Mesendoderm (in vitro differentiated cells): ENCODE measurements around the gene LIPT1.
"Not testable (repeated sequence)": the region's sequence is repeated elsewhere in the genome, so short reads cannot be mapped to it uniquely, and the experiment has no call there.

Source experiments
- DNase-seq: peaks from one replicate; pipeline ENCODE4 v3.0.0; 2013
- H2AK5ac ChIP-seq: 2 replicates; pipeline ENCODE4 v1.6.1; 2013; ENCODE audit warnings: low read length, inconsistent platforms
- H2BK120ac ChIP-seq: 2 replicates; pipeline ENCODE4 v1.6.1; 2013; ENCODE audit warnings: low read depth, mild to moderate bottlenecking, low read length, moderate library complexity, mixed read lengths
- H2BK15ac ChIP-seq: replicated peaks from 2 replicates; pipeline ENCODE4 v1.6.1; 2013; ENCODE audit warnings: low read depth, mild to moderate bottlenecking, moderate library complexity
- H2BK5ac ChIP-seq: 2 replicates; pipeline ENCODE4 v1.6.1; 2013; ENCODE audit warnings: low read length, inconsistent platforms
- H3K18ac ChIP-seq: 2 replicates; pipeline ENCODE4 v1.6.1; 2013; ENCODE audit warnings: mild to moderate bottlenecking, low read length, mixed read lengths
- H3K23ac ChIP-seq: one replicate; pipeline ENCODE4 v1.6.1; 2013; ENCODE audit warnings: low read length
- H3K27ac ChIP-seq: 2 replicates; pipeline ENCODE4 v1.5.1; 2013; ENCODE audit warnings: low read depth, mild to moderate bottlenecking, inconsistent platforms, low read length, moderate library complexity
- H3K27me3 ChIP-seq: 2 replicates; pipeline ENCODE4 v1.6.1; 2013; ENCODE audit warnings: low read length, control low read depth, mild to moderate bottlenecking, inconsistent platforms; ENCODE audit not compliant: insufficient read depth, poor library complexity
- H3K36me3 ChIP-seq: 2 replicates; pipeline ENCODE4 v1.6.1; 2013; ENCODE audit warnings: low read length, inconsistent platforms; ENCODE audit not compliant: control insufficient read depth, insufficient read depth
- H3K4ac ChIP-seq: one replicate; pipeline ENCODE4 v1.6.1; 2013; ENCODE audit warnings: low read depth, mild to moderate bottlenecking, low read length, moderate library complexity
- H3K4me1 ChIP-seq: 2 replicates; pipeline ENCODE4 v1.6.1; 2013; ENCODE audit warnings: low read depth, low read length, inconsistent platforms; ENCODE audit not compliant: control insufficient read depth
- H3K4me2 ChIP-seq: 2 replicates; pipeline ENCODE4 v1.6.1; 2013; ENCODE audit warnings: low read length
- H3K4me3 ChIP-seq: 2 replicates; pipeline ENCODE4 v1.5.1; 2013; ENCODE audit warnings: mild to moderate bottlenecking, low read length
- H3K56ac ChIP-seq: one replicate; pipeline ENCODE4 v1.6.1; 2013; ENCODE audit warnings: low read length
- H3K79me1 ChIP-seq: 2 replicates; pipeline ENCODE4 v1.6.1; 2013; ENCODE audit warnings: low read length, inconsistent platforms
- H3K79me2 ChIP-seq: 2 replicates; pipeline ENCODE4 v1.6.1; 2013; ENCODE audit warnings: mild to moderate bottlenecking, low read length; ENCODE audit not compliant: control insufficient read depth, insufficient read depth
- H3K9ac ChIP-seq: 2 replicates; pipeline ENCODE4 v1.6.1; 2013; ENCODE audit warnings: low read length, inconsistent platforms
- H4K5ac ChIP-seq: one replicate; pipeline ENCODE4 v1.6.1; 2013; ENCODE audit warnings: low read length
- H4K8ac ChIP-seq: one replicate; pipeline ENCODE4 v1.6.1; 2013; ENCODE audit warnings: low read depth, mild to moderate bottlenecking, control low read depth, low read length, moderate library complexity
- WGBS: extraction: QIAGEN DNeasy Blood & Tissue Kit; methylation state at CpG from one replicate; pipeline ENCODE4 v1.1.7; 2013; ENCODE audit warnings: low lambda C conversion rate, missing lambda C conversion rate; ENCODE audit not compliant: insufficient coverage; ENCODE audit errors: extremely low coverage; 5-methylcytosine and 5-hydroxymethylcytosine counted together

Gene LIPT1

DNA sequence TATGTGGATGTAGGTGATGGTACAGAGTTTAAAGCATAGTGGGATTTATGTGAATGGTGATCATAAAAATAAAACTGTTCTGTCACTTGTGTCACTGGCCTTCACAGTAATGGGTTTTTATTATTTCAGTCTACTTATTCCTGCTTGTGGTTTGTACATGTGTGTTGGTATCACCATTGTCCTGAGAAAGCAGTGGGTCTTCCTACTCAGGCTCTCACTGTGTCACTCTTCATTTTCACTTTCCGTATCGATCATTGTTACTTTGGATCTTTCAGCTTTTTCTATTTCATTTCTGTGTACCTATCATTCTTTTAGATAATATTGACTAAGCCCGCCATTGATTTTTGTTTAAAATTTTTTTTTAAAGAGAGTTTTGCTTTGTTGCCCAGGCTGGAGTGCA is 33.6 kb downstream of the LIPT1 start:
- Histone ChIP-seq H3K56ac (no peak overlapping the region), H3K4me1 (no peaks in the 10 kb centered on the region), H3K79me2 (peaks cover 15% of the 10 kb centered on the region), H4K8ac (no peak overlapping the region), H3K9ac (no peak overlapping the region), H3K18ac (no peak overlapping the region), H2AK5ac (no peak overlapping the region), H4K5ac (no peak overlapping the region), H3K27ac (no peak overlapping the region), H3K36me3 (peaks cover 3% of the 10 kb centered on the region), H3K4me3 (no peak overlapping the region), H3K23ac (no peak overlapping the region), H3K79me1 (peaks cover 8% of the 10 kb centered on the region), H3K4me2 (no peak overlapping the region), H2BK15ac (no peak overlapping the region), H2BK5ac (no peak overlapping the region), H2BK120ac (no peak overlapping the region), H3K27me3 (no peaks in the 10 kb centered on the region), H3K4ac (no peak overlapping the region)
- DNase-seq, result no peak
- no CpG with 5 or more reads among the region's 3 CpGs for WGBS

GRCh38 chr2:99190548-99190947 is 35.8 kb downstream of the LIPT1 start:
- H3K4me2 ChIP-seq, result no peak overlapping the region
- H4K5ac ChIP-seq, result no peak overlapping the region
- no peaks in the 10 kb centered on the region for H3K27me3 ChIP-seq
- H4K8ac ChIP-seq, result no peak overlapping the region
- no peak overlapping the region for H3K18ac ChIP-seq
- peaks cover 5% of the 10 kb centered on the region for H3K79me1 ChIP-seq
- H3K4me1 ChIP-seq, result no peaks in the 10 kb centered on the region
- no peak overlapping the region for H2AK5ac ChIP-seq
- WGBS, result no CpG with 5 or more reads among the region's 1 CpG
- DNase-seq, result peak; percentile 17
- H2BK120ac ChIP-seq, result no peak overlapping the region
- H3K9ac ChIP-seq, result no peak overlapping the region
- H3K4ac ChIP-seq, result no peak overlapping the region
- no peak overlapping the region for H2BK15ac ChIP-seq
- H2BK5ac ChIP-seq, result no peak overlapping the region
- peaks cover 4% of the 10 kb centered on the region for H3K79me2 ChIP-seq
- H3K27ac ChIP-seq, result no peak overlapping the region
- H3K56ac ChIP-seq, result no peak overlapping the region
- H3K23ac ChIP-seq, result no peak overlapping the region
- H3K36me3 ChIP-seq, result peaks cover 5% of the 10 kb centered on the region
- H3K4me3 ChIP-seq, result no peak overlapping the region

DNA sequence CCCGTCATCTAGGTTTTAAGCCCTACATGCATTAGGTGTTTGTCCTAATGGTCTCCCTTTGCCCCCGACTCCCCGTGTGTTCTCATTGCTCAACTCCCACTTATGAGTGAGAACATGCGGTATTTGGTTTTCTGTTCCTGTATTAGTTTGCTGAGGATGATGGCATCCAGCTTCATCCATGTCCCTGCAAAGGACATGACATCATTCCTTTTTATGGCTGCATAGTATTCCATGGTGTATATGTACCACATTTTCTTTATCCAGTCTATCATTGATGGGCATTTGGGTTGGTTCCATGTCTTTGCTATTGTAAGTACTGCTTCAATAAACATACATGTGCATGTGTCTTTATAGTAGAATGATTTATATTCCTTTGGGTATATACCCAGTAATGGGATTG is 37.6 kb downstream of the LIPT1 start:
- H3K4me1 ChIP-seq, H3K56ac ChIP-seq, H2BK15ac ChIP-seq, H3K4ac ChIP-seq, H3K23ac ChIP-seq, H3K9ac ChIP-seq, H2BK120ac ChIP-seq, H3K18ac ChIP-seq, H3K79me1 ChIP-seq, H3K36me3 ChIP-seq, H3K27me3 ChIP-seq, DNase-seq, H4K8ac ChIP-seq, H4K5ac ChIP-seq, H3K4me2 ChIP-seq, H2BK5ac ChIP-seq, H3K27ac ChIP-seq, H3K79me2 ChIP-seq, H2AK5ac ChIP-seq, H3K4me3 ChIP-seq: not testable (repeated sequence)
- no CpG with 5 or more reads among the region's 4 CpGs for WGBS

GRCh38 chr2:99198103-99198841 is 43.5 kb downstream of the LIPT1 start:
- H3K4me2 ChIP-seq, result no peak overlapping the region
- H4K8ac ChIP-seq, result no peak overlapping the region
- no peak overlapping the region for H2BK5ac ChIP-seq
- H3K27me3 ChIP-seq, result no peaks in the 10 kb centered on the region
- no peak overlapping the region for H3K56ac ChIP-seq
- no peak overlapping the region for H2BK120ac ChIP-seq
- H3K79me1 ChIP-seq, result no peaks in the 10 kb centered on the region
- H3K27ac ChIP-seq, result no peak overlapping the region
- H4K5ac ChIP-seq, result no peak overlapping the region
- DNase-seq, result peak; percentile 5
- no peak overlapping the region for H3K23ac ChIP-seq
- no peak overlapping the region for H3K4me3 ChIP-seq
- H2AK5ac ChIP-seq, result no peak overlapping the region
- H3K18ac ChIP-seq, result no peak overlapping the region
- H3K79me2 ChIP-seq, result no peaks in the 10 kb centered on the region
- H3K4me1 ChIP-seq, result no peaks in the 10 kb centered on the region
- H2BK15ac ChIP-seq, result no peak overlapping the region
- H3K4ac ChIP-seq, result no peak overlapping the region
- WGBS, result no CpG with 5 or more reads among the region's 6 CpGs
- no peak overlapping the region for H3K9ac ChIP-seq
- H3K36me3 ChIP-seq, result peaks cover 2% of the 10 kb centered on the region

DNA sequence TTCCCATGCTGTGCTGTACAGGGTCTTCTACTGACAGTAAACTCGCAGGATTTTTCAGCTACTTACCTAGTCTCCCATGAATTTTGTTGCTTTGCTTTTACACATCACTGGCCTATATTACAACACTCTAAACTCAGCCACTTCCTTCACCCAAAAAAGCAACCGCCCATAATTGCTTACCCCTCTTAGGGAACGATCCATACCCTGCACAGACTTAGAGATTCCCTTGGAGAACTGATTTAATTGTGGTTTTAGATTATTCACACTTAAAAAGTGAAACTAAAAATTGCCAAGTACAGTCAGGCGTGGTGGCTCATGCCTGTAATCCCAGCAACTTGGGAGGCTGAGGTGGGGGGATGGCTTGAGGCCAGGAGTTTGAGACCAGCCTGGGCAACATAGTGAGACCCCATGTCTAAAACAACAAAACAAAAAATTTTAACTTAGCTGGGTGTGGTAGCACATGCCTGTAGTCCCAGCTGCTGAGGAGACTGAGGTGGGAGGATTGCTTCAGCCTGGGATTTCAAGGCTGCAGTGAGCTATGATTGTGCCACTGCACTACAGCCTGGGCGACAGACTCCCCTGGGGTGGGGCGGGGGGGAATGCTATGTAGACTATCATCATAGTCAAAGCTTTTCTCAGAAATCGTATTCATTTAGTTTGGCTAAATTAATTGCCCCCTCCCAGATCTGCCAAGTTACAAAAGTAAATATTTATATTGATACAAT is 45.5 kb downstream of the LIPT1 start:
- H2BK120ac ChIP-seq, result no peak overlapping the region
- H3K36me3 ChIP-seq, result peaks cover 2% of the 10 kb centered on the region
- H3K4me2 ChIP-seq, result no peak overlapping the region
- no peaks in the 10 kb centered on the region for H3K27me3 ChIP-seq
- H3K27ac ChIP-seq, result no peak overlapping the region
- WGBS, result no CpG with 5 or more reads among the region's 7 CpGs
- H2AK5ac ChIP-seq, result no peak overlapping the region
- no peak overlapping the region for H3K9ac ChIP-seq
- H3K79me1 ChIP-seq, result no peaks in the 10 kb centered on the region
- H3K4me1 ChIP-seq, result no peaks in the 10 kb centered on the region
- no peak overlapping the region for H2BK15ac ChIP-seq
- H3K18ac ChIP-seq, result no peak overlapping the region
- no peak overlapping the region for H3K4ac ChIP-seq
- no peak for DNase-seq
- H3K56ac ChIP-seq, result no peak overlapping the region
- no peak overlapping the region for H3K4me3 ChIP-seq
- H3K23ac ChIP-seq, result no peak overlapping the region
- no peak overlapping the region for H4K5ac ChIP-seq
- H4K8ac ChIP-seq, result no peak overlapping the region
- H3K79me2 ChIP-seq, result no peaks in the 10 kb centered on the region
- no peak overlapping the region for H2BK5ac ChIP-seq
